ENCODE results near the gene UBXN10. TPM values are rescaled to one million over a fixed set of nuclear protein-coding genes. Genes with fewer than 3 reads are reported as not detected.
A peak's percentile ranks its signal among the peaks of the same experiment; 100 is the strongest.

The UBXN10 gene
- polyA plus RNA-seq, 3 donors = 0.16 to 0.82 (median 0.30) TPM

- no CpG with 5 or more reads among the region's 1 CpG for WGBS (ENCODE audit: insufficient coverage)
- H3K27me3 Mint-ChIP-seq (ENCODE audit: low read depth in 3 of 3) = peaks cover 4 to 6% (median 5%) of the 10 kb centered on the region in 3 donors
- H3K27me3 ChIP-seq (ENCODE audit: control insufficient read depth in 2 of 2, insufficient read depth in 2 of 2, low read length in 2 of 2) = no peaks in the 10 kb centered on the region
Measured at GRCh38 chr1:20160034-20160433, 25.9 kb upstream of the UBXN10 start.

GRCh38 chr1:20164694-20165202, 21.1 kb upstream of the UBXN10 start:
- H2AFZ ChIP-seq (ENCODE audit: insufficient read depth, low read depth, low read length, poor library complexity, severe bottlenecking) = no peak overlapping the region
- DNase-seq = no peak
- H3K4me1 ChIP-seq (ENCODE audit: control insufficient read depth in 1 of 2, insufficient read depth in 2 of 2, low read length in 2 of 2) = peaks cover 6 to 11% of the 10 kb centered on the region in 2 donors
- no peak overlapping the region for H3K4me2 ChIP-seq (replicated peaks; ENCODE audit: extremely low read depth, low read length, poor library complexity, severe bottlenecking)
- peak overlapping the region in 1 of 2 donors; percentile 22 for H3K4me3 Mint-ChIP-seq
- H3K27me3 Mint-ChIP-seq (ENCODE audit: low read depth in 3 of 3) = peaks cover 9 to 17% (median 14%) of the 10 kb centered on the region in 3 donors
- H3K36me3 Mint-ChIP-seq = peaks cover 0 to 3% of the 10 kb centered on the region in 2 donors
- peaks cover 43 to 63% of the 10 kb centered on the region in 2 donors for H3K9me3 ChIP-seq (replicated peaks in 1 of 2; ENCODE audit: control insufficient read depth in 1 of 2, insufficient read depth in 1 of 2, low read length in 2 of 2)
- intact Hi-C loops (cut with micrococcal nuclease) = no loop called here
- no peaks in the 10 kb centered on the region for H3K79me2 ChIP-seq (ENCODE audit: insufficient read depth, low read length)
- no peak for TF ChIP-seq CTCF (IDR thresholded peaks at IDR 0.05)
- H3K36me3 ChIP-seq (replicated peaks in 1 of 2; ENCODE audit: control insufficient read depth in 1 of 2, insufficient read depth in 2 of 2, low read length in 2 of 2) = no peaks in the 10 kb centered on the region
- H3K27me3 ChIP-seq (ENCODE audit: control insufficient read depth in 2 of 2, insufficient read depth in 2 of 2, low read length in 2 of 2) = no peaks in the 10 kb centered on the region
- H3K4me3 ChIP-seq (replicated peaks in 1 of 3; ENCODE audit: low read depth in 2 of 3, low read length in 3 of 3) = no peak overlapping the region
- no peaks in the 10 kb centered on the region for H4K20me1 ChIP-seq (ENCODE audit: insufficient read depth, low read length)
- peak overlapping the region in 1 of 2 donors; percentile 14 for H3K27ac ChIP-seq (ENCODE audit: low read depth in 1 of 2, low read length in 2 of 2)
- H3K9me3 Mint-ChIP-seq = peaks cover 36 to 61% (median 47%) of the 10 kb centered on the region in 7 donors
- H3K9ac ChIP-seq (ENCODE audit: insufficient read depth, low read length, poor library complexity, severe bottlenecking) = no peak overlapping the region
- H3K4me1 Mint-ChIP-seq = peaks cover 5% of the 10 kb centered on the region
- H3K27ac Mint-ChIP-seq = peak overlapping the region in 5 of 7 donors; percentile 17 to 82 (median 36)
- WGBS (ENCODE audit: insufficient coverage) = 81% methylated on average over 15 of the region's 15 CpGs

More at GRCh38 chr1:20160034-20160433, 25.9 kb upstream of the UBXN10 start:
- Histone ChIP-seq H3K4me2 (replicated peaks; ENCODE audit: extremely low read depth, low read length, poor library complexity, severe bottlenecking) (no peak overlapping the region), H3K4me3 (replicated peaks in 1 of 3; ENCODE audit: low read depth in 2 of 3, low read length in 3 of 3) (peak overlapping the region in 1 of 3 experiments; percentile 14), H3K9ac (ENCODE audit: insufficient read depth, low read length, poor library complexity, severe bottlenecking) (no peak overlapping the region), H4K20me1 (ENCODE audit: insufficient read depth, low read length) (no peaks in the 10 kb centered on the region), H3K27ac (ENCODE audit: low read depth in 1 of 2, low read length in 2 of 2) (no peak overlapping the region), H3K4me1 (ENCODE audit: control insufficient read depth in 1 of 2, insufficient read depth in 2 of 2, low read length in 2 of 2) (peaks cover 1 to 3% of the 10 kb centered on the region in 2 donors), H2AFZ (ENCODE audit: insufficient read depth, low read depth, low read length, poor library complexity, severe bottlenecking) (no peak overlapping the region), H3K9me3 (replicated peaks in 1 of 2; ENCODE audit: control insufficient read depth in 1 of 2, insufficient read depth in 1 of 2, low read length in 2 of 2) (peaks cover 77 to 88% of the 10 kb centered on the region in 2 donors), H3K79me2 (ENCODE audit: insufficient read depth, low read length) (no peaks in the 10 kb centered on the region), H3K36me3 (replicated peaks in 1 of 2; ENCODE audit: control insufficient read depth in 1 of 2, insufficient read depth in 2 of 2, low read length in 2 of 2) (no peaks in the 10 kb centered on the region)
- intact Hi-C loops (cut with micrococcal nuclease) = no loop called here
- Mint-ChIP-seq H3K9me3 (peaks cover 61 to 85% (median 74%) of the 10 kb centered on the region in 7 donors), H3K4me1 (no peaks in the 10 kb centered on the region), H3K27ac (no peak overlapping the region), H3K36me3 (peaks cover 0 to 3% of the 10 kb centered on the region in 2 donors), H3K4me3 (no peak overlapping the region)
- no peak for TF ChIP-seq CTCF (IDR thresholded peaks at IDR 0.05)
- no peak for DNase-seq

Measured in CD14-positive monocyte (primary cell).